GM21515 (cell line): ENCODE measurements around the gene FREY1.

ENCODE experiments used
- ATAC-seq: cut with Tn5 transposase; IDR thresholded peaks from one replicate; pipeline ENCODE4 v1.9.1; 2021; ENCODE audit not compliant: unreplicated experiment

The FREY1 gene

DNA sequence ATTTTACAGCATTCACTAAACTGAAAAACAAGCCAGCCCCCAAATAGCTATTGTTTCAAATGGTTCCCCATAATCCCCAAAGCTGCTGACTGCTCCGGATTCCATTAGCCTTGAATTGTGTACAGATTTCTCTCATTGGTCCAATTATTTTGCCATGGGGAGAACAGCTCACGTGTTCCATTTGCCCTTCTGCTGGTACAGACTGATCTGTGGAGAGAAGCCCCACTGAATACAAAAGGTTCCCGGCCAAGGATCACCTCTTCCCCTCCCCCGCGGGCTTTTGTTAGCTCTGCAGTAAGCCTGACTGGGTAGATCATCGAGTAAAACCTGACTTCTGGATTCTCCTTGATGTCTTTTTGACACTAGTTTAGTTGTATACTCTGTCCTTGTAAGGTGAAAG is 30.7 kb downstream of the FREY1 start:
- ATAC-seq, result no peak

DNA sequence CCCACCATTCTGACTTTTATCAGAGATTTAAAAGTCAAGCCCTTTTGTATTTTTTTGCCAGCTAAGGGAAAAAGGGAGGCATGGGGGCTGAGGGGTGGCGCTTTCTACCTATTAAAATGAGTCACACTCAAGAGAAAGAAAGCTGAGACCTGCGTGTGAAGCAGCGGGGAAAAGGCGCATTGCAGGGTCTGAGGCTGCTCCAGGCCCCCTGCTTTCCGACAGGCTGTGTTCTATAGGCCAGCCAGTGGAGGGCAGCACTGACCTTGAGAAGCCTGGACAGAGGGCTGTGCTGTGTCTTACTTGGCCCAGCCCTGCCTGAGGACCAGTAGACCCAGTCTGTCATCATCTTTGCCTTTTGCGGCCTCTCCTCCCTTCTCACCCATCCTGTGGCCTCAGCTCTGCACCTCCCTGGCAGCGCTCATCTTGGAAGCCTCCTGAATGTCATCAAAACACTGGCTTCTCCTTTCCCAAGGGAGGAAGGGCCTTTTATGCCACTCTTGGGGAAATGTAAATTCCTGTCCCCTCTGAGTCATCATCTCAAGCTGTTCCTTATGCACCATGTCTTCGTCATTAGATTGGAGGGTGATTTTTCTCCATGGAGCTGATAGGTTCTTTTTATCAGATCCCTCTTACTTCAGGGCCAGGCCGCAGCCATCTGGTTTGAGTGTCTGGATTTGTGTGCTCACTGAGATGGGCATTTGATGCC is 34.3 kb downstream of the FREY1 start:
- no peak for ATAC-seq

DNA sequence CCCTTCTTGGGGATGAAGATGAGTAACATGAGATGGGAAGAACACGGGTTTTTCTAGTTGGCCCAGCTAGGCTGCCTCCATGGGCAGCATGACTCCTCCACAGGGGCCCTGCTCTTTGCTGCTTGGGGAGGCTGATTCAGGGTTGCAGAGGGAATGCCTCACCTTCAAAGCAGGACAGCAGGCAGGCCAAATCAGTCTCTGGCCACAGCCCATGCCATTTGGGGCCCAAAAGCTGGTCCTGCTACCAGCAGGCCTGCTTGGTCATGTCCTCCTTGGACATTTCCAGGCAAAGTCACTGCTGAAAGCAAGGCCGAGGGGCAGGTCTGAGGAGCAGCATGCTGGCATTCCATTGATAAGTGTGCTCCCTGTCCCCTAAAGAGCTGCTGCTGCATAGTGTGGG is 35.4 kb downstream of the FREY1 start:
- no peak for ATAC-seq

DNA sequence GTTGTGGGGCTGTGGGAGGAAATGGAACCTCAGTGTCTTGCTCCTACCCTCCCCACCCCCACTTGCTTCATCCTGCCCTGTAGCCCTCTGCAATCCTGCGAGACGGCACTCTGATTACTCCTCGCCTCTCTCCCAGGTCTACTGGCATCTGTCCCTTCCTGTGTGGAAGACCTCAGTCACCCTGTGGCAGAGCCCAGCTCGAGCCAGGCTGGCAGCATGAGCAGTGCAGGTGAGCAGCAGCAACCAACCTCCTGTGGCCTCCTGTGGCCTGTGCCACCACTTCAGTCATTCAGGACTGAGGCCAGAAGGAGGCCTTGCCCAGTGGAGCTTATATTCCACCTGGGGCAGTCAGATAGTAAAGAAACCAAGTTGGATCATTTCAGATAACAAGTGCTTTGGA is 36.4 kb downstream of the FREY1 start:
- no peak for ATAC-seq

DNA sequence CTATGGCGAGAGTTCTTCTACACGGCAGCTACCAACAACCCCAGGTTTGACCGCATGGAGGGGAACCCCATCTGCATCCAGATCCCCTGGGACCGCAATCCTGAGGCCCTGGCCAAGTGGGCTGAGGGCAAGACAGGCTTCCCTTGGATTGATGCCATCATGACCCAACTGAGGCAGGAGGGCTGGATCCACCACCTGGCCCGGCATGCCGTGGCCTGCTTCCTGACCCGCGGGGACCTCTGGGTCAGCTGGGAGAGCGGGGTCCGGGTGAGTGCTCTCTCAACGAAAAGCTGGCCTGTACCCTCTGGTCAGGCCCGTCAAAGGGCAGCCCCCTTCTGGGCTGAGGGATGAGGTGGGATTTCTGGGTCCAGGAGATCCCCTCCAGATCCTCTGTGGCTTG is 37.5 kb downstream of the FREY1 start:
- ATAC-seq, result no peak

DNA sequence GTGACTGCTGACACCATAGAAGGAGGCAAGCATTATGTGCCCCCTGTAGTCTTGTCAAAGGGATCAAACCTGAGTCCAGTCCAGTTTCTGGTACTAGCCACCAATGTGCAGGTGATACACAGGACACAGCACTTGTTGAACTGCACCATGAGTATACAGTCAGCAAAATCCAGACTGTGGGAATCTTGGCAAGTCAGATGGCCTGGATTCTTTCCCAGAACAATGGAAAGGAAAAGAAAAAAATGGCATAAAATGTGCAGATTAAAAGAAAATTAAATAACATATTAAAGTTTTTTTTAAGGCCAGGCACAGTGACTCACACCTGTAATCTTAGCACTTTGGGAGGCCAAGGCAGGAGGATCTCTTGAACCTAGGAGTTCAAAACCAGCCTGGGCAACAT is 43.0 kb downstream of the FREY1 start:
- no peak for ATAC-seq

DNA sequence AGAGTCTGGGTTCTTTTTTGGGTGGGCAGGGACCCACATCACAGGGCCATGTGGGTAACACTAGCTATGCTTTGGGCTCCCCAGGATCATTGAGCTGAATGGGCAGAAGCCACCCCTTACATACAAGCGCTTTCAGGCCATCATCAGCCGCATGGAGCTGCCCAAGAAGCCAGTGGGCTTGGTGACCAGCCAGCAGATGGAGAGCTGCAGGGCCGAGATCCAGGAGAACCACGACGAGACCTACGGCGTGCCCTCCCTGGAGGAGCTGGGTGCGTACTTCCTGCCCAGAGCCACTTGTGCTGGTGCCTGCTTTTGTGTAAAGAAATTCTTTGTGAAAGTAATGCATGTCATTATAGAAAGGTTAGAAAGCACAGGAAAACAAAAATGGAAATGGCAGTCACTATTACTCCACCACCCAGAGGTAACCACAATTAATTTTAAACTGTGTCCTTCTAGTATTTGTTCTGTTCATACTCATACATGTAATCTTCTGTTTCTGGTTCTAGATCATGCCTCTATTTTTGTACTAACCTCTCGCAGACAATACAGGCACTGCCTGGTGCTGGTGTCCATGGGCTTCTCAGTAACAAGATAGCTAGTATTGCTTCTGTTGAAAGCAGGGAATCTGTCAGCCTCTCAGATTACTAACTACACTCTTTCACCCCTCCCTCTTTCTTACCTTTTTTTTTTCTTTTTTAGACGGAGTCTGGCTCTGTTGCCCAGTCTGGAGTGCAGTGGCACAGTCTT is 46.1 kb downstream of the FREY1 start:
- no peak for ATAC-seq

DNA sequence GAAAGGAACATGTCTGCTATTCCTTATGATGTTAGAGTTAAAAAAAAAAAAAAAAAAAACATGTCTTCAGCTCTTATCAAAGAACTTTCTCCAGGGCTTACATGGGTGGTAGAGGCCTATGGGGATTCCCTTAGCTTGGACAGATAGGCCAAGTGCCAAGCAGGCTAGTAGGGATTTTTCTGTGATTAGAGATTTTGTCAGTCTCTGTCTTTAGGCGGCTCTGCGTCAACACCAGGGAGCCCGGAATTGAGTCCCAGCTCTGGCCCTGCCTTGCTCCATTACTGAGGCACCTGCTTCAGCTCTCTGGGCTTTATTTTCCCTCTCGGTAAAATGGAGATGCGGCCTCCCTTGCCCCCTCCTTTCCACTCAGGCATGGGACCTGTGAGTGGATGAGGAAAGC is 46.7 kb downstream of the FREY1 start:
- ATAC-seq, result no peak

DNA sequence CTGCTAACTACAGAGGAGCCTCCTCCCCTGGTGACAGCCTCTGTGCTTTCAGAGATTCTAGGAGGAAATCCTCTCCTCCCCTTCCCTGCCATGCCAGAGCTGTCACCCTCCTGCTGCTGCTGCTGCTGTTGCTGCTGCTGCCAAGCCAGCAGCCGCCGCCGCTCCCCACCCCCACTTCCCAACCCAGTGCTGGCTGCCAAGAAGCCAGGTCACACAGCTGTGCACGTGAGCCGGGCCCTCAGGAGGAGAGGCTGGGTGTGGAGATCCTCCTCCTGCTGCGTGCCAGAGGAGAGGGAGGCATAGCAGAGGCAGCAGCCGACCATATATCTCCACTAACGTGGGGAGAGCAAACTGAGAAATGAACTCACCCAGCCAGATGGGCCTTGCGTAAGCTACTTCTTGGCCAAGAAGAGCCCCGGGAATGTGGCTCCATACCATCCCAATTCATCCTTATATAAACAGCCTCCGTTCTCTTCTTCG is 47.4 kb downstream of the FREY1 start:
- ATAC-seq, result no peak

DNA sequence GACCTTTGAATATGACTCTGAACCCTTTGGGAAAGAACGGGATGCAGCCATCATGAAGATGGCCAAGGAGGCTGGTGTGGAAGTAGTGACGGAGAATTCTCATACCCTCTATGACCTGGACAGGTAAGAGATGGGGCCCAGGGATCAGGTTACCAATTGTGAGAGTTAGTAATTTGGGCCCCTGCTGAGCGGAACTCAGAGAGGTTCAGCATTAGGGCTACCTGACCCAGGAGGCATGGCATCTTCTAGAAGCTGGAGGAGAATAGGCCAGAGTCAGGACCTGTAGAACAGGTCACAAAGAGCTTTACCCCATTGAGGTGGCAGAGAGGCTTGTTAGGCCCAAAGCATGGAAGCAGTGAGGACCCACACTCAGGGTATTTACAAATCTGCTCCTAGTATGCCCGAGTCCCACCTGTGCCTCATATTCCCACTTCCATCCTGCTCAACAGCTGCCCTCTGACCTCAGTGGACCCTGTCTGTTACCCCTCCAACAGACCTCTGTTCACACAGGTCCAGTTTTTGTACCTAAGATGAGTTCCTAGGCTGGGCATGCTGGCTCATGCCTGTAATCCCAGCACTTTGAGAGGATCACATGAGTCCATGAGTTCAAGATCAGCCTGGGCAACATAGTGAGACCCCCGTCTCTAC is 48.2 kb downstream of the FREY1 start:
- no peak for ATAC-seq

DNA sequence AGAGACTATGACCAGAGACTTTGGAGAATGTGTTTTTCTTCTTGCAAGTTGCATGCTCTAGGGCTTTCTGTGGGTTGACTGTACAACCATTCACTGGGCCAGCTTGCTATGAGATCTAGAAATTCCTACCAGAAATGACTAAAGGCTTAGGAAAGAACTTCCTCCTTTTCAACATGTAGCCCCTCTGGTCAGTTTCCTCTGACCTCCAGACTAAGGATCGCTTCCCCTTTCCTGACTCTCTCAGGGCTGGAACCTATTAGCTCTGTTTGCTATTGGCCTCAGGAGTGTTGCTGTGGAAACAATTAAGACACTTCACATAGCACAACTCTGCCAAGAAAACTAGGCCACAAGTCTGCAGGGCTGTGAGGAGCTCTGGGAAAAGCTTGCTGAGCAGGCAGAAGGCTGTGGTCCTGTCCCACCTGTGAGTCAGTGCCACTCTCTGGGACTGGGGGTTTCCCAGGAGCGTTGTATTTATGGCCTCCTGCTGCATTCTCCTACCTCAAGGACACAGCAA is 49.1 kb downstream of the FREY1 start:
- no peak for ATAC-seq
